K562 (cell line): Measurements from ENCODE around the gene PHF12. TPM values are rescaled to one million over a fixed set of nuclear protein-coding genes. Genes with fewer than 3 reads are reported as not detected.

Experiments used
- ATAC-seq: fragments of 200-7000 bp; cut with Tn5 transposase; 3 replicates; pipeline ENCODE4 v1.9.1; 2020; ENCODE audit warnings: moderate library complexity
- BruUV-seq: library from RNA; stranded (reverse); fragments of 400-500 nt; replicated peaks from 2 replicates; lab custom pipeline; 2021; lab: Mats Ljungman, UMichigan
- CTCF ChIA-PET: fragments of 300-600 bp; formaldehyde crosslinking; extraction: SDS; loops from one replicate; lab custom pipeline; 2021; ENCODE audit warnings: low intra/inter-chr PET ratio; lab: Yijun Ruan, JAX
- POLR2A ChIA-PET: fragments of 300-600, 350-650 bp; sonication (Branson Sonifier 250); formaldehyde crosslinking; extraction: SDS; loops from one replicate; lab custom pipeline; 2021; ENCODE audit warnings: antibody characterized with exemption, inconsistent platforms; lab: Yijun Ruan, JAX
- DNase-seq, 4 experiments: peaks; one replicate each; pipeline versions ENCODE4 v3.0.0 to v3.0.0-alpha.2; 2011 to 2018; ENCODE audit warnings: low spot score in 3 of 4, mixed read lengths in 3 of 4; ENCODE audit errors: extremely low read depth in 1 of 4
- FAIRE-seq: peaks from 2 replicates; lab custom pipeline; 2011; peaks lifted over from hg19 to GRCh38; lab: Jason Lieb, UNC
- H2AFZ ChIP-seq: 2 replicates; pipeline ENCODE4 v1.6.0; 2011; ENCODE audit warnings: low read depth, low read length, control low read depth, inconsistent platforms
- H3K27ac ChIP-seq: fragments of 200-600 bp; 3 replicates; pipeline ENCODE4 v1.8.0; 2011; ENCODE audit warnings: low read depth, mild to moderate bottlenecking, control low read depth, inconsistent platforms, low read length, moderate library complexity, mixed read lengths; ENCODE audit errors: extremely low read depth
- H3K27me3 ChIP-seq, 2 experiments: fragments of 300-600 bp in 1 of 2; 2 replicates in 1 of 2; 3 replicates in 1 of 2; pipeline versions ENCODE4 v1.6.0 to v1.8.0; 2011; ENCODE audit warnings: inconsistent platforms in 2 of 2, low read length in 2 of 2, mild to moderate bottlenecking in 1 of 2, mixed read lengths in 1 of 2, moderate library complexity in 1 of 2; ENCODE audit not compliant: control insufficient read depth in 2 of 2, insufficient read depth in 2 of 2
- H3K36me3 ChIP-seq: fragments of 300-600 bp; 3 replicates; pipeline ENCODE4 v1.8.0; 2011; ENCODE audit warnings: mild to moderate bottlenecking, low read length, inconsistent platforms; ENCODE audit not compliant: control insufficient read depth, insufficient read depth
- H3K4me1 ChIP-seq, 2 experiments: fragments of 200-600 bp in 1 of 2; replicated peaks in 1 of 2; 2 replicates in 1 of 2; 3 replicates in 1 of 2; pipeline versions ENCODE4 v1.5.1 to v1.8.0; 2011; ENCODE audit warnings: inconsistent platforms in 2 of 2, low read length in 2 of 2, mild to moderate bottlenecking in 1 of 2, mixed read lengths in 1 of 2, moderate library complexity in 1 of 2; ENCODE audit not compliant: control insufficient read depth in 2 of 2, insufficient read depth in 2 of 2
- H3K4me2 ChIP-seq: 2 replicates; pipeline ENCODE4 v1.6.1; 2011; ENCODE audit warnings: low read length, control low read depth, inconsistent platforms, mixed read lengths; ENCODE audit not compliant: insufficient read depth
- H3K4me3 ChIP-seq: fragments of 200-600 bp; sonication (generic), shearing (Covaris generic); 2 replicates; pipeline ENCODE4 v1.5.1; 2016; ENCODE audit warnings: control low read depth, inconsistent platforms
- H3K79me2 ChIP-seq: fragments of 200-600 bp; 3 replicates; pipeline ENCODE4 v1.8.0; 2011; ENCODE audit warnings: low read length, inconsistent platforms; ENCODE audit not compliant: control insufficient read depth, insufficient read depth
- H3K9ac ChIP-seq, 2 experiments: 2 replicates each; pipeline versions ENCODE4 v1.6.0 to v1.6.1; 2011; ENCODE audit warnings: low read depth in 2 of 2, low read length in 2 of 2, control low read depth in 1 of 2, inconsistent platforms in 1 of 2, mild to moderate bottlenecking in 1 of 2, mixed read lengths in 1 of 2; ENCODE audit not compliant: insufficient read depth in 1 of 2
- H3K9me1 ChIP-seq: one replicate; pipeline ENCODE4 v1.6.0; 2011; ENCODE audit warnings: inconsistent platforms, mild to moderate bottlenecking, low read length, moderate library complexity; ENCODE audit not compliant: control insufficient read depth, insufficient read depth
- H3K9me3 ChIP-seq: replicated peaks from 2 replicates; pipeline ENCODE4 v1.5.1; 2011; ENCODE audit warnings: low read depth, low read length, inconsistent platforms; ENCODE audit not compliant: control insufficient read depth, insufficient read depth
- H4K20me1 ChIP-seq: replicated peaks from 2 replicates; pipeline ENCODE4 v1.6.1; 2011; ENCODE audit warnings: low read length, inconsistent platforms, mixed read lengths; ENCODE audit not compliant: control insufficient read depth, insufficient read depth
- CEBPB ChIP-seq: fragments of 450-650 bp; IDR thresholded peaks from 2 replicates; pipeline ENCODE4 v1.6.1; 2016; ENCODE audit warnings: missing genetic modification characterization, missing compliant biosample characterization
- DPF2 ChIP-seq: fragments of 450-650 bp; IDR thresholded peaks from 2 replicates; pipeline ENCODE4 v1.6.1; 2016
- JUN ChIP-seq, 2 experiments: sonication (generic) in 1 of 2; formaldehyde crosslinking in 1 of 2; IDR thresholded peaks; 2 replicates each; pipeline versions ENCODE4 v1.6.1 to v1.8.0; 2012 to 2022; ENCODE audit warnings: borderline replicate concordance in 2 of 2, mild to moderate bottlenecking in 2 of 2, improper control_type of control experiment in 1 of 2, low read depth in 1 of 2, low read length in 1 of 2, missing genetic modification reagents in 1 of 2
- JUNB ChIP-seq: fragments of 450-650 bp; formaldehyde crosslinking; conservative IDR thresholded peaks from 2 replicates; pipeline ENCODE4 v1.4.0; 2020; ENCODE audit warnings: mild to moderate bottlenecking
- MAZ ChIP-seq, 2 experiments: fragments of 450-650 bp in 1 of 2; sonication (generic) in 1 of 2; formaldehyde crosslinking; IDR thresholded peaks in 1 of 2; conservative IDR thresholded peaks in 1 of 2; 2 replicates each; pipeline versions ENCODE4 v1.4.0 to v1.5.0; 2020; ENCODE audit warnings: mild to moderate bottlenecking in 1 of 2, missing genetic modification reagents in 1 of 2
- MYNN ChIP-seq, 2 experiments: sonication (generic); formaldehyde crosslinking in 1 of 2; IDR thresholded peaks; 2 replicates each; pipeline versions ENCODE4 v1.5.0 to v1.6.1; 2016 to 2020; ENCODE audit warnings: antibody characterized with exemption in 1 of 2, missing genetic modification reagents in 1 of 2
- NR2C2 ChIP-seq, 2 experiments: fragments of 200-800 bp in 1 of 2; sonication (Bioruptor generic) in 1 of 2; sonication (generic) in 1 of 2; formaldehyde crosslinking in 1 of 2; IDR thresholded peaks; 2 replicates each; pipeline versions ENCODE4 v1.6.1 to v1.8.0; 2016 to 2022; ENCODE audit warnings: mild to moderate bottlenecking in 1 of 2, missing compliant biosample characterization in 1 of 2, missing genetic modification characterization in 1 of 2, missing genetic modification reagents in 1 of 2
- SMARCA5 ChIP-seq: fragments of 450-650 bp; IDR thresholded peaks from 2 replicates; pipeline ENCODE4 v1.6.1; 2016
- SNIP1 ChIP-seq: fragments of 450-650 bp; IDR thresholded peaks from 2 replicates; pipeline ENCODE4 v1.7.1; 2017; ENCODE audit warnings: low read depth, mild to moderate bottlenecking
- ZC3H4 ChIP-seq: sonication (generic); formaldehyde crosslinking; IDR thresholded peaks from 2 replicates; pipeline ENCODE4 v1.9.0; 2021; ENCODE audit warnings: missing genetic modification reagents, borderline replicate concordance
- ZNF395 ChIP-seq: fragments of 200-800 bp; sonication (Bioruptor generic); IDR thresholded peaks from 2 replicates; pipeline ENCODE4 v1.6.1; 2017; ENCODE audit warnings: missing genetic modification characterization, missing compliant biosample characterization
- WGBS: fragments of 100-300 bp; shearing (Covaris generic); methylation state at CpG from one replicate; pipeline ENCODE4 v1.1.6; 2016; ENCODE audit warnings: low coverage, mixed read lengths; ENCODE audit not compliant: insufficient coverage; ENCODE audit errors: missing lambda C conversion rate; 5-methylcytosine and 5-hydroxymethylcytosine counted together
- in situ Hi-C: fragments of 300-500 bp; cut with MboI; formaldehyde crosslinking; loops from 4 replicates; pipeline ENCODE4 v1.15.0; 2018; ENCODE audit warnings: inconsistent platforms, mixed read lengths
- intact Hi-C: fragments of 100-400 bp; cut with micrococcal nuclease; formaldehyde crosslinking; loops from 2 replicates; pipeline ENCODE4 v1.14.2; 2022
- polyA plus RNA-seq, 8 experiments: library from polyadenylated mRNA; depleted of rRNA in 4 of 8; stranded (reverse) in 5 of 8; unstranded in 3 of 8; fragments of >200 nt; fragmentation: Nextera tagmentation in 2 of 8; fragmentation: Illumina TruSeq in 1 of 8; extraction: Ambion mirVana in 2 of 8; extraction: Trizol in 1 of 8; gene quantifications; 2 replicates each; pipeline versions ENCODE4 v1.2.1 to v1.2.3, GENCODE V29; 2011 to 2014; ENCODE audit warnings: inconsistent platforms in 1 of 8, missing spikeins in 1 of 8
- total RNA-seq, 7 experiments: library from RNA; depleted of rRNA in 6 of 7; stranded (reverse); fragments of >200 nt in 6 of 7; fragmentation: Illumina TruSeq in 2 of 7; extraction: Trizol in 2 of 7; gene quantifications; 2 replicates each; pipeline versions ENCODE4 v1.2.1 to v1.2.3, GENCODE V29; 2011 to 2021; ENCODE audit warnings: low replicate concordance in 1 of 7
- TF ChIP-seq, protein P1 (sequence below): fragments of 250-450 bp; sonication (Bioruptor Pico); IDR thresholded peaks from 2 replicates; pipeline ENCODE4 v1.4.0; 2020; ENCODE audit warnings: mild to moderate bottlenecking, moderate library complexity, borderline replicate concordance
- TF ChIP-seq, protein P2 (sequence below), 2 experiments: fragments of 450-650 bp in 1 of 2; sonication (generic) in 1 of 2; formaldehyde crosslinking in 1 of 2; IDR thresholded peaks in 1 of 2; conservative IDR thresholded peaks in 1 of 2; 2 replicates each; pipeline versions ENCODE4 v1.6.1 to v1.8.1; 2016 to 2023; ENCODE audit warnings: mild to moderate bottlenecking in 2 of 2, moderate library complexity in 2 of 2, inconsistent platforms in 1 of 2, missing genetic modification reagents in 1 of 2

PHF12 gene
- total and polyA plus RNA-seq, 9 of the 15 experiments (the other 6 are each of a cell fraction or from before 2014, with no cell fraction given) = 0.82 to 31.3 (median 13.5) TPM

- TF ChIP-seq, protein P1, sequence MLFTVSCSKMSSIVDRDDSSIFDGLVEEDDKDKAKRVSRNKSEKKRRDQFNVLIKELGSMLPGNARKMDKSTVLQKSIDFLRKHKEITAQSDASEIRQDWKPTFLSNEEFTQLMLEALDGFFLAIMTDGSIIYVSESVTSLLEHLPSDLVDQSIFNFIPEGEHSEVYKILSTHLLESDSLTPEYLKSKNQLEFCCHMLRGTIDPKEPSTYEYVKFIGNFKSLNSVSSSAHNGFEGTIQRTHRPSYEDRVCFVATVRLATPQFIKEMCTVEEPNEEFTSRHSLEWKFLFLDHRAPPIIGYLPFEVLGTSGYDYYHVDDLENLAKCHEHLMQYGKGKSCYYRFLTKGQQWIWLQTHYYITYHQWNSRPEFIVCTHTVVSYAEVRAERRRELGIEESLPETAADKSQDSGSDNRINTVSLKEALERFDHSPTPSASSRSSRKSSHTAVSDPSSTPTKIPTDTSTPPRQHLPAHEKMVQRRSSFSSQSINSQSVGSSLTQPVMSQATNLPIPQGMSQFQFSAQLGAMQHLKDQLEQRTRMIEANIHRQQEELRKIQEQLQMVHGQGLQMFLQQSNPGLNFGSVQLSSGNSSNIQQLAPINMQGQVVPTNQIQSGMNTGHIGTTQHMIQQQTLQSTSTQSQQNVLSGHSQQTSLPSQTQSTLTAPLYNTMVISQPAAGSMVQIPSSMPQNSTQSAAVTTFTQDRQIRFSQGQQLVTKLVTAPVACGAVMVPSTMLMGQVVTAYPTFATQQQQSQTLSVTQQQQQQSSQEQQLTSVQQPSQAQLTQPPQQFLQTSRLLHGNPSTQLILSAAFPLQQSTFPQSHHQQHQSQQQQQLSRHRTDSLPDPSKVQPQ (CRISPR knock-in tag) = no peak
- TF ChIP-seq ZC3H4 (CRISPR knock-in tag) (no peak), SNIP1 (no peak), SMARCA5 (no peak)
These were observed 21.5 kb downstream of the PHF12 start (continued) for GRCh38 chr17:28929787-28930186.

GRCh38 chr17:28928061-28928460 lies 23.3 kb downstream of the PHF12 start:
- intact Hi-C loops (loop anchor here (5.0 kb wide), 1 partner anchor 331 kb away; the partner anchor contains the start of gene SPAG5), in situ Hi-C loops (no loop called here)
- ChIA-PET POLR2A (interaction anchor here (1.1 to 2.6 kb wide), 6 partner anchors 10 to 25 kb away, joined by 3 to 25 read pairs (median 8); partner anchors contain the start of gene PHF12), CTCF (no interaction called here)
- no peaks in the 10 kb centered on the region for H3K27me3 ChIP-seq
- H3K4me1 ChIP-seq = peaks cover 6 to 45% of the 10 kb centered on the region in 2 experiments
- peaks cover 14% of the 10 kb centered on the region; the same call in 1 of the 2 replicates for H4K20me1 ChIP-seq
- no TSS peak for BruUV-seq
- peaks cover 63% of the 10 kb centered on the region for H3K79me2 ChIP-seq
- no peak overlapping the region for H2AFZ ChIP-seq
- FAIRE-seq (peak; percentile 6), DNase-seq (peak in 1 of 4 experiments; percentile 60), ATAC-seq (peak; percentile 28; the same call in 2 of the 3 replicates)
- peaks cover 56% of the 10 kb centered on the region for H3K36me3 ChIP-seq
- no peaks in the 10 kb centered on the region for H3K9me1 ChIP-seq
- no peak overlapping the region for H3K4me3 ChIP-seq
- H3K9ac ChIP-seq = no peak overlapping the region
- no peaks in the 10 kb centered on the region for H3K9me3 ChIP-seq
- H3K4me2 ChIP-seq = no peak overlapping the region
- no peak overlapping the region for H3K27ac ChIP-seq
- WGBS = 29% methylated on average over 2 of the region's 2 CpGs
- TF ChIP-seq MAZ (CRISPR knock-in tag; conservative IDR thresholded peaks at IDR 0.05 in 1 of 2, IDR thresholded peaks at IDR 0.05 in 1 of 2) = 0 out of 4 replicates have a peak, but pooled peaks of 1 of the 2 experiments have one; percentile 41
- TF ChIP-seq, protein P2, sequence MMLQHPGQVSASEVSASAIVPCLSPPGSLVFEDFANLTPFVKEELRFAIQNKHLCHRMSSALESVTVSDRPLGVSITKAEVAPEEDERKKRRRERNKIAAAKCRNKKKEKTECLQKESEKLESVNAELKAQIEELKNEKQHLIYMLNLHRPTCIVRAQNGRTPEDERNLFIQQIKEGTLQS (IDR thresholded peaks at IDR 0.05) = peak; percentile 77
- TF ChIP-seq, protein P2 (CRISPR knock-in tag; conservative IDR thresholded peaks at IDR 0.05) = no peak
- no peak for TF ChIP-seq NR2C2 (CRISPR knock-in tag; IDR thresholded peaks at IDR 0.05)
- TF ChIP-seq NR2C2 (tag; IDR thresholded peaks at IDR 0.05) = no peak; the same call in 1 of the 2 replicates
- 0 out of 2 replicates have a peak, but pooled peaks have one; percentile 26 for TF ChIP-seq DPF2
- peak; percentile 81 for TF ChIP-seq CEBPB
- TF ChIP-seq ZNF395 (CRISPR knock-in tag) = 0 out of 2 replicates have a peak, but pooled peaks have one; percentile 25
- peak; percentile 67 for TF ChIP-seq JUN (IDR thresholded peaks at IDR 0.05; ENCODE audit: borderline replicate concordance, low read depth, low read length)
- no peak for TF ChIP-seq JUN (CRISPR knock-in tag; IDR thresholded peaks at IDR 0.05; ENCODE audit: borderline replicate concordance)
- peak; percentile 37; the same call in 1 of the 2 replicates for TF ChIP-seq JUNB (CRISPR knock-in tag)
- TF ChIP-seq MYNN (IDR thresholded peaks at IDR 0.05) = no peak
- no peak for TF ChIP-seq MYNN (CRISPR knock-in tag; IDR thresholded peaks at IDR 0.05)
